Fibroblast of mammary gland (primary cell): ENCODE data around the gene TTBK2.

Experiments
- DNase-seq: peaks from one replicate; pipeline ENCODE4 v3.0.0-alpha.2; 2010; ENCODE audit warnings: low read depth
- H3K4me3 ChIP-seq: 2 replicates; pipeline ENCODE4 v1.5.1; 2011; ENCODE audit warnings: low read depth, mild to moderate bottlenecking, low read length, moderate library complexity; ENCODE audit not compliant: control insufficient read depth
- CTCF ChIP-seq: conservative IDR thresholded peaks from 2 replicates; pipeline ENCODE4 v1.5.1; 2011; ENCODE audit warnings: low read depth, low read length, inconsistent platforms; ENCODE audit not compliant: control insufficient read depth, insufficient read depth

The TTBK2 gene

GRCh38 chr15:42832576-42832975 is 88.0 kb downstream of the TTBK2 start:
- TF ChIP-seq CTCF: no peak
- DNase-seq: peak; percentile 87
- H3K4me3 ChIP-seq: no peak overlapping the region

GRCh38 chr15:42826251-42826890 is 94.2 kb downstream of the TTBK2 start:
- DNase-seq: no peak
- no peak for TF ChIP-seq CTCF
- no peak overlapping the region for H3K4me3 ChIP-seq

GRCh38 chr15:42825599-42825998 is 95.0 kb downstream of the TTBK2 start:
- H3K4me3 ChIP-seq: no peak overlapping the region
- TF ChIP-seq CTCF: no peak

GRCh38 chr15:42820811-42821210 is 99.8 kb downstream of the TTBK2 start:
- no peak overlapping the region for H3K4me3 ChIP-seq
- DNase-seq: no peak
- TF ChIP-seq CTCF: no peak

More at GRCh38 chr15:42825599-42825998, 95.0 kb downstream of the TTBK2 start:
- no peak for DNase-seq

GRCh38 chr15:42819786-42820185 is 100.8 kb downstream of the TTBK2 start:
- TF ChIP-seq CTCF: no peak
- no peak overlapping the region for H3K4me3 ChIP-seq
- peak; percentile 4 for DNase-seq

- H3K4me3 ChIP-seq: no peak overlapping the region
- no peak for TF ChIP-seq CTCF
- DNase-seq: no peak
Measured at GRCh38 chr15:42811433-42811832, 109.1 kb downstream of the TTBK2 start.

- peak; percentile 11 for DNase-seq
- H3K4me3 ChIP-seq: no peak overlapping the region
- no peak for TF ChIP-seq CTCF
Measured at GRCh38 chr15:42808913-42809312, 111.7 kb downstream of the TTBK2 start.
